ENCODE results near the gene NEK10. TPM values are rescaled to one million over a fixed set of nuclear protein-coding genes. Genes with fewer than 3 reads are reported as not detected.

Gene NEK10
- polyA plus RNA-seq, 2 of the 4 experiments (the other 2 are of a cell fraction), result 1.7 to 2.9 TPM

DNA sequence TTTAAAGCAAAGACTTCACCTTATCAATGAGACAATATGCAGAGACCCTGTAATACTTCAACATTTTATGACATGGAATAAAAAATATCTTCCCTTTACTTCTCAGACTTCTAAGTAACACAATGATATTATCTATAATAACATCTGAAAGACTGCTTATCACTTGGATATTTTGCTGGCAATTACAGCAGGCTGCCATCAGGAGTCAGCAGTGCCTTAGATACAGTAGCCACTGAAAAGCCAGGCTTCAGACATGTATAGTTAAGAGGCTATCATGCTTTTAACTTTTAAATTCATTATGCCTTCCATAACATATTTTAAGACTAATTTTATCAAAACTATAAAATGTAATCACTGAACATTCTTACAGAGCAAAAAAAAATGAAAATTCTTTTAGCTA lies 227.5 kb downstream of the NEK10 start:
- FAIRE-seq (no peak), DNase-seq (ENCODE audit: low read depth in 1 of 2, low spot score in 1 of 2) (peak in 1 of 2 experiments; percentile 42), ATAC-seq (peak in 1 of 2 experiments; percentile 55; a peak in 2 of 6 replicates)
- TF ChIP-seq RAD21 (conservative IDR thresholded peaks at IDR 0.05 in 1 of 2, IDR thresholded peaks at IDR 0.05 in 1 of 2) (peak in 1 of 2 experiments; percentile 42; a peak in 2 of 5 replicates), NFE2L2 (conservative IDR thresholded peaks at IDR 0.05; ENCODE audit: low read length) (no peak)
- no peak overlapping the region for H3K4me2 ChIP-seq
- H3K4me1 ChIP-seq, result no peaks in the 10 kb centered on the region
- ChIA-PET CTCF (interaction anchor here (1.3 kb wide), 1 partner anchor 87 kb away, joined by 3 read pairs; no protein-coding TSS in a partner anchor), POLR2A (no interaction called here)
- no peak overlapping the region for H3K4me3 ChIP-seq
- peaks cover 7% of the 10 kb centered on the region; the same call in 1 of the 3 replicates for H3K9me3 ChIP-seq
- no peak overlapping the region for H3K27ac ChIP-seq

GRCh38 chr3:27138562-27138961 lies 230.6 kb downstream of the NEK10 start:
- POLR2A ChIA-PET, result no interaction called here
- CTCF ChIA-PET, result no interaction called here
- no peak for ATAC-seq
- FAIRE-seq, result no peak
- Histone ChIP-seq H3K27ac (no peak overlapping the region), H3K4me2 (no peak overlapping the region), H3K4me1 (0 out of 3 replicates have a peak, but pooled peaks cover 4% of the 10 kb centered on the region), H3K4me3 (no peak overlapping the region), H3K9me3 (peaks cover 7% of the 10 kb centered on the region; the same call in 1 of the 3 replicates)
- TF ChIP-seq RFX5 (IDR thresholded peaks at IDR 0.05) (no peak), ZNF302 (CRISPR knock-in tag; IDR thresholded peaks at IDR 0.05) (no peak), FOXS1 (CRISPR knock-in tag; IDR thresholded peaks at IDR 0.05) (no peak), HOXB13 (CRISPR knock-in tag; IDR thresholded peaks at IDR 0.05; ENCODE audit: low read depth) (no peak)
- TF ChIP-seq, protein P1, sequence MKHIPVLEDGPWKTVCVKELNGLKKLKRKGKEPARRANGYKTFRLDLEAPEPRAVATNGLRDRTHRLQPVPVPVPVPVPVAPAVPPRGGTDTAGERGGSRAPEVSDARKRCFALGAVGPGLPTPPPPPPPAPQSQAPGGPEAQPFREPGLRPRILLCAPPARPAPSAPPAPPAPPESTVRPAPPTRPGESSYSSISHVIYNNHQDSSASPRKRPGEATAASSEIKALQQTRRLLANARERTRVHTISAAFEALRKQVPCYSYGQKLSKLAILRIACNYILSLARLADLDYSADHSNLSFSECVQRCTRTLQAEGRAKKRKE (CRISPR knock-in tag; IDR thresholded peaks at IDR 0.05; ENCODE audit: low read depth), result no peak
- no peak for DNase-seq (ENCODE audit: low read depth in 1 of 2, low spot score in 1 of 2)

DNA sequence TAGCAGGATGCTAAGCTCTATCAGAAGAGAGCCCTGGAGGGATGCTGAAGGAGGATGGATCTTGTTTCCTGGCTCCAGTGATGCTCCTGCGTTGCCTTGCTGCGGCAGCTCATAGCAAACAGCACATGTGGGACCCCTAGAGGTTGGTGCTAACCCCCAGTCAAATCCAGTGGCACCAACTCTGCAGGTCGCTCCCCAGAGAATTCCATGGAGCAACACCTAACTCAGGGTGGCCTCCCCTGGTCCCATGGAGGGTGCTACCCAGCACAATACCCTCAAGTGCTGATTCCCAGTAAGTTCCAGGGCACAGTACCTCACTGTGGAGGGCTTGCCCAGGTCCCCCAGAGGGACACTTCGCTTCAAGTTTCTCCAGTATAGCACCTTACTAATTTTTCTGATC lies 231.2 kb downstream of the NEK10 start:
- WGBS (ENCODE audit: missing lambda C conversion rate), result 41% methylated on average over 4 of the region's 4 CpGs
- CTCF ChIA-PET, result interaction anchor here (1.1 to 1.7 kb wide), 2 partner anchors 115 to 116 kb away, joined by 4 to 5 read pairs; no protein-coding TSS in a partner anchor

DNA sequence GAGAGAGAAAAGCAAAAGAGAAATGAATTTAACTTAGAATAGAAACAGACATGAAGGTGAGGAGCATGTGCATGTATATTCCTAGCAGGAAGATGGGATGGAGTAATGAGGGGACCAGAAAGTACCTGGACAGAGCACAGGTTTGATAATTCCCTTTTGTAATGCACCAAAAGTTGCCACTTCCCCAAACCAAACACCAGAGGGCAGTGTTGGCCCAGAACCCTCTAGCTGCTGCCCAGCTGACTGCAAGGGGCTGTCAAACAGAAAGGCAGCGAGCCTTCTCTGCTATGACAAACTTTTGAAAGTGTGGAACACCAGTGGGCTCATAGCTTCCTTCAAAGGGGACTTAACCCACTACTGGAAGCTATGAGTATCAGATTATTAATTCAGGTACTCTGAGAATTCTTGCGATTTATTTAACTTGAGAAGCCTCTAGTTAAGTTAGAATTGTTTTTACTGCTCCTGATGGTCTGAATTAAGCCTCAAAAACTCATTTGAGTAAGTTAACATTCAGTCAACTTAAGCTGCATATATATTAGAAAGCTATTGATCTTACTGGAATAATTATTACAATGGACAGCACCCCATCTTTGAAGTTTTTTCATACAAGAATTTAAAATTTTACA lies 234.9 kb downstream of the NEK10 start:
- Histone ChIP-seq H3K4me2 (no peak overlapping the region), H3K9me3 (no peaks in the 10 kb centered on the region), H3K4me1 (peaks cover 16% of the 10 kb centered on the region; the same call in 2 of the 3 replicates), H3K27ac (no peak overlapping the region), H3K4me3 (no peak overlapping the region)
- POLR2A ChIA-PET, result interaction anchor here (1.0 kb wide), 1 partner anchor 578 kb away, joined by 3 read pairs; no protein-coding TSS in a partner anchor
- peak; percentile 86 for FAIRE-seq
- 44% methylated on average over 2 of the region's 2 CpGs for WGBS (ENCODE audit: missing lambda C conversion rate)
- ATAC-seq, result peak; percentile 89 to 98
- TF ChIP-seq USF2 (IDR thresholded peaks at IDR 0.05) (no peak), RAD21 (conservative IDR thresholded peaks at IDR 0.05 in 1 of 2, IDR thresholded peaks at IDR 0.05 in 1 of 2) (peak; percentile 94 to 98), KDM5A (IDR thresholded peaks at IDR 0.05) (no peak), CTCF (IDR thresholded peaks at IDR 0.05) (peak; percentile 92), SMC3 (IDR thresholded peaks at IDR 0.05) (peak; percentile 96)
- CTCF ChIA-PET, result interaction anchor here (0.5 to 3.1 kb wide), 28 partner anchors 9 to 1507 kb away, joined by 3 to 24 read pairs (median 4); partner anchors contain the start of gene NEK10
- DNase-seq (ENCODE audit: low read depth in 1 of 2, low spot score in 1 of 2), result peak; percentile 43 to 75

More for the DNA sequence above, 231.2 kb downstream of the NEK10 start:
- Histone ChIP-seq H3K4me3 (no peak overlapping the region), H3K4me1 (0 out of 3 replicates have a peak, but pooled peaks cover 4% of the 10 kb centered on the region), H3K4me2 (no peak overlapping the region), H3K27ac (no peak overlapping the region), H3K9me3 (peaks cover 7% of the 10 kb centered on the region; the same call in 1 of the 3 replicates)
- POLR2A ChIA-PET, result no interaction called here
- TF ChIP-seq MAX (IDR thresholded peaks at IDR 0.05) (no peak), MAZ (IDR thresholded peaks at IDR 0.05; ENCODE audit: borderline replicate concordance, low read depth, low read length) (no peak), NFE2L2 (conservative IDR thresholded peaks at IDR 0.05; ENCODE audit: low read length) (no peak), CBX2 (IDR thresholded peaks at IDR 0.05; ENCODE audit: borderline replicate concordance, low read depth) (no peak), MAFK (IDR thresholded peaks at IDR 0.05; ENCODE audit: partially characterized antibody) (no peak), EHF (CRISPR knock-in tag; IDR thresholded peaks at IDR 0.05) (no peak), JUNB (IDR thresholded peaks at IDR 0.05) (no peak), GATA3 (IDR thresholded peaks at IDR 0.05; ENCODE audit: borderline replicate concordance) (no peak), PHF8 (IDR thresholded peaks at IDR 0.05; ENCODE audit: borderline replicate concordance, low read depth) (no peak), ZSCAN20 (CRISPR knock-in tag; IDR thresholded peaks at IDR 0.05) (no peak), E2F6 (IDR thresholded peaks at IDR 0.05; ENCODE audit: borderline replicate concordance, low read depth) (no peak)
- FAIRE-seq (no peak), DNase-seq (ENCODE audit: low read depth in 1 of 2, low spot score in 1 of 2) (no peak), ATAC-seq (no peak)

Data from A549 (cell line).